Stimulated activated CD4-positive, alpha-beta T cell treated with anti-CD3 and anti-CD28 coated beads, Interleukin-12 subunit alpha, Interleukin-12 subunit beta, amount 100 ng/mL, for 24 hours (primary cell): ENCODE results near the gene PPP2R2C.

Experiments used
- DNase-seq, 2 experiments: peaks; one replicate each; pipeline ENCODE4 v3.0.0-alpha.2; 2020; ENCODE audit warnings: low read depth in 2 of 2

The PPP2R2C gene

GRCh38 chr4:6290769-6291547 is 181.5 kb downstream of the PPP2R2C start:
- no peak for DNase-seq

- DNase-seq, result no peak
Measured at GRCh38 chr4:6290256-6290655, 182.2 kb downstream of the PPP2R2C start.

GRCh38 chr4:6288871-6289270 is 183.5 kb downstream of the PPP2R2C start:
- DNase-seq, result no peak

- no peak for DNase-seq
Measured at GRCh38 chr4:6288342-6288741, 184.1 kb downstream of the PPP2R2C start.

GRCh38 chr4:6287017-6287788 is 185.2 kb downstream of the PPP2R2C start:
- DNase-seq, result no peak

- no peak for DNase-seq
Measured at GRCh38 chr4:6283282-6283681, 189.1 kb downstream of the PPP2R2C start.

GRCh38 chr4:6282314-6282771 is 190.1 kb downstream of the PPP2R2C start:
- no peak for DNase-seq

- no peak for DNase-seq
Measured at GRCh38 chr4:6281436-6282313, 190.7 kb downstream of the PPP2R2C start.

- no peak for DNase-seq
Measured at GRCh38 chr4:6280365-6280996, 191.9 kb downstream of the PPP2R2C start.

- no peak for DNase-seq
Measured at GRCh38 chr4:6279582-6280289, 192.7 kb downstream of the PPP2R2C start.

GRCh38 chr4:6278801-6279197 is 193.6 kb downstream of the PPP2R2C start:
- no peak for DNase-seq

GRCh38 chr4:6277935-6278800 is 194.2 kb downstream of the PPP2R2C start:
- no peak for DNase-seq

GRCh38 chr4:6277139-6277802 is 195.1 kb downstream of the PPP2R2C start:
- DNase-seq, result no peak

- DNase-seq, result no peak
Measured at GRCh38 chr4:6275898-6276806, 196.3 kb downstream of the PPP2R2C start.

- no peak for DNase-seq
Measured at GRCh38 chr4:6275351-6275750, 197.1 kb downstream of the PPP2R2C start.

- DNase-seq, result no peak
Measured at GRCh38 chr4:6273661-6273990, 198.8 kb downstream of the PPP2R2C start.

GRCh38 chr4:6272863-6273660 is 199.4 kb downstream of the PPP2R2C start:
- no peak for DNase-seq
